Brain pericyte (primary cell): ENCODE measurements around the gene SOX6.
A peak's percentile ranks its signal among the peaks of the same experiment; 100 is the strongest.

Experiments used
- DNase-seq: peaks from one replicate; pipeline ENCODE4 v3.0.0-alpha.2; 2012; ENCODE audit warnings: low read depth, low spot score

The SOX6 gene

GRCh38 chr11:15967166-15967565 is 389.2 kb downstream of the SOX6 start:
- no peak for DNase-seq

DNA sequence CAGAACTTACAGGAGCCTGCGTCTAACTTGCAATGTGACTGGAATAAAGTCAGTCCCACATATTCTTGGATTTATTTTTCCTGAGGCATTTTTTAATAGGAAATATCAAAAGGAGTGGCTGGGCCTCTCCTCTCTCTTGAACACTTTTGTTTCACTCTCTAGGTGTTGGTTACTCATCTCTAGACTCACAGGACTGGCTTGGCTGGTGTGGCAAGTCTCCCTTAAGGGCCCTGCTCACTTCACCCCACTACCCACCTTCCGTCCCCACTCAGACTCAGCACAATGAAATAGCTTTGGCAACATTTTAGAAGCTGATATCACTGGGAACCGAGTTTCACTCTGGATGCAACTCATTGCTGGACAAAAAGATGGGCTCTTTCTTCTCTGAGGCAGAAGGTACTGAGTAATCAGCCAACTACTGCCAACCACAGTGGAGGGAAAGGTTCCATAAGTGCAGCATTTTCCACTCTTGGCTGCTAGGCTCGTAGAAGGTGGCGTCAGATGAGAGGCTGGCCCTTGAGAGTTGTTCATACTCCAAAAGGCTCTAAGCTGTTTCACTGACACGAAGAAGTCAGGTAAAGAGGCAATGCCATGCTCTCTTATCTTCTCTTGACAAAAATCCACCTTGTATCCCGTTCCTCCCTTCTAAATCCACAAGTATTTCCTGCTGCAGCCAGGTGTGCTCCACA is 390.6 kb downstream of the SOX6 start:
- DNase-seq = no peak

- no peak for DNase-seq
Measured at GRCh38 chr11:15963266-15963665, 393.1 kb downstream of the SOX6 start.

DNA sequence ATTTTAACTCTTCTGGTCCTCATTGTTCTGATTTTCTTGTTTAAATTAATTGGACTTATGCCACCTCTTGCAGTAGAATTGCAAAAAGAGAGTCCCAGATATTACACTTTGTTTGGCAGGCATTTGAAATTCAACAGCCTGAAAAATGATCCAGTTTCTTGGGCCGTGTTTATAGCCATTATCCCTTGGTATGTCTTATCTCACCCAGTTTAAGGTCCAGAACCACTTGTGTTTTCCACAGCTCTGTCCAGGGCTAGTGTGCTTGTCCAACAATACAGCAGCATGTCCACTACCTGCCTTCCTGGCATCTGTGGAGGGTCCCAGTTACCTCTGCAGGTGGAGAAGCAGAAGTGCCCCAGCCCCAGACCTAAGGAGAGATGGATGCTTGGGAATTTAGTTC is 397.4 kb downstream of the SOX6 start:
- no peak for DNase-seq

DNA sequence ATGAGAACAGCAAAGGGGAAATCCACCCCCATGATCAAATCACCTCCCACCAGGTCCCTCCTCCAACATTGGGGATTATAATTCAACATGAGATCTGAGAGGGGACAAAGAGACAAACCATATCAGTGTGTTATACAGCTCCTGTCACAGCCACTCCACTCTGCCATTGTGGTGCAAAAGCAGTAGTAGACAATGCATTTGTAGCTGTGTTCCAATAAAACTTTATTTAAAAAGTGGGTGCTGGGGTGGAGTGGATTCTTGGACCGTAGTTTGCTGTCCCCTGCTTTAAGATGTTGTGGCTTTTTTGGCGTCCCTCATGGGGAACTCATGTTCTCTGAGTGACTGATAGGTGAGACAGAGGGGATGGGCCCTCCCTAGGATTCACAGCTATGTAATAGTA is 399.1 kb downstream of the SOX6 start:
- DNase-seq = no peak

DNA sequence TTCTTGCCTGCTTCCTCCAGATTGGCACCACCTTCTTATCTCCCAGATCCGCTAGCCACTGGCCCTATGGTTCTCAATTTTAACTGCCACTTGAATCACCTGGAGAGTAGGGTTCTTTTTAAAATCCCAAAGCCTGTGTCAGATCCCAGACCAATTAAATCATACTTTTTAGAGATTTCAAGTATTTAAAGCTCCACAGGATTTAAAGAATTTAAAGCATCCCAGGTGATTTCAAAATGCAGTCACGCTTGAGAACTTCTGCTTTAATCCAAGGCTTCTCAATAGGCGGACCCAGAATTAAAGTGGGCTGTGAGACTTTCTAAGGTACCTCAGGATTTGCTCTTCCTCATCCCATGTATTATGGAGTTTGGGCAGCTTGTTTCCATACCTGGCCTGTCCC is 400.0 kb downstream of the SOX6 start:
- no peak for DNase-seq

- DNase-seq = no peak
Measured at GRCh38 chr11:15955595-15955994, 400.8 kb downstream of the SOX6 start.

DNA sequence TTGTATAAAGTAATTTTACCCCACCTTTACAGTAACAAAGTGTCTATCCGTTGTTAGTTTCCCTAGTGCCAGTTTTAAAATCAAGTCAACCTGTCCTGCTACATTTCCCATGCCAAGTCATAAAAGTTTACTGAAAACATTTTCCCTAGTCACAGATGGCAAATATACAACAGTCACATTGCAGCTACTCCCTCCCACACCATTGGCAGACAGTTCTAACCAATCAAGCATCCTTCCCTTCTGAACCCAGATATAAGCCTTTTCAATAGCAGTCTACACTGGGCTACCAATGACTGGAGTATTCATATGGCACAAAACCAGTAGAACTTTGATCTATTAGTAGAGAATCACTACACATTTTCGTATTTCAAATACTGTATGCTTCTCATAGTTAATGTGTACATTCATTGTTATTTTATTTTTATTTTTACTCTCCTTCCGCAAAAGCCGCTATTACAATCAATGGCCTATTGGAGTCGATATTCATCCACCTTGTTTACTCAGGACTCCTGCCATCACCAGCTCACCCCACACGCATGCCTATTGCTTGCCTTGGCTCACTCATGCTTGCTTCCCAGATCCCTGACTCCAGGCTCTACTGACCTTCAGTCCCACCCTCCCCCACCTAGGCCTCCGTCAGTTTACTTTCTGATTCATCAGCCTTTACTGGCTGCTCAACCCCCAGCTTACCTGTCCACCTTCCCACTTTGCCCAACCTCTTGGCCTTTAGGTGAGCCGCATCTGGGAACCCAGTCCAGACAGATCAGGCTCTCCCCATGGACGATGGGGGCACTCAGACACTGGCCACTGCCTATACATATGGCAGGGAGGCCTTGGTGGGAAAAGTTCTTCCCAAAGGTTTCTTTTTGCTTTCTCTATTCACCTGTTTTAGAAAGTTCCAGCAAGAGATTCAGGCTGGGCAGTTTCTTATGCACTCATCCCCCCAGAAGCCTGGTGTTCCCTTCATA is 408.4 kb downstream of the SOX6 start:
- no peak for DNase-seq

DNA sequence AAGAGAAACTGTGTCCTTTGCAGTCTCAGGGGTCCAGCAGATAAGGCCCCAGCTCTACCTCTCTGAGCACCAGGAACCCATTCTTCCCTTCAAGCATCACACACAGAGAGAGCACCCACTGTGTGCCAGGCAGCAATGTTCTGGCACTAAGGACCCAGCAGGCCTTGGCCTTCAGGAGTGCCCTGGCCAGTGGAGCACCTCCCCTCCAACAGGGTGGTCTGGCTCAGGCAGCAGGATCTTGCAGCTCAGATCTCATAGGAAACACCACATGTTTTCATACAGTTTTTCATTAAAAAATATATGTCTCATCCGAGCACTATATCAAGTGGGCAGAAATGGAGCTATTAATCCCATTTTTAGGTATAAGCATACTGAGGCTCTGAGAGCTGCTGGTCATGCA is 410.6 kb downstream of the SOX6 start:
- no peak for DNase-seq

- DNase-seq = no peak
Measured at GRCh38 chr11:15944460-15944859, 411.9 kb downstream of the SOX6 start.

DNA sequence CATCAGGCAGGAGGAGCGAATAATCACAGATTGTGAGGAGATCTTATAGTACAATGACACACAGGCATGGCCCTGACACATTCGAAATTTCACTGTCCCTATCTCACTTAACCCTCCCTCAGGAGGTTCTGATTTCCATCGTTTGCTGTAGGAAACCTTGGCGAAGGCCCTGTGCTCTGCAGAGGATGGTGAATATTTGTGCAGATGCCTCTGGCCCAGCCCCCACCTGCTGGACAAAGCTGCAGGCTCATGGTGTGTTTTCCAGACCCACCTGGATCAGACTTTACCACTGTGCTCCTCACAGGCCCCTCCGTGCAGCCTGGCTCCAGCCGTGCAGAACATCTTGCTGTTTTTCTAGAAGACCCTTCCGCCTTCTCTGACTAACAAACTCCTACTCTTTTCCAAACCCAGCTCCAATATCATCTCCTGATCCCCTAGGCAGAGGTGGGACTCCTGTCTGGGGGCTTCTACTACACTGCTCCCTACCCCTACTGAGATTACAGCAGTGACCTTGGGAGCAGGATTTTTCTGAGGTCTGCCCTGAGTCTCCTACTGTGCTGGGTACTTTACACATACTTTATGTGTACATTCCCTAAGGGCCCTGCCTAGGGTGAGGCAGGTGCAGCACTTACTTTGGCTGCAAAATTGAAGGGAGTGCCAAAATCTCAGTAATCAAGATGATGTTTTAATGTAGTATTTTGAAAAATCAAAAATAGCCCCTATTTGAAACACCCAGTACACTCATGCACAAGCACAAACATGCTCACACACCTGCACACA is 412.7 kb downstream of the SOX6 start:
- DNase-seq = no peak

DNA sequence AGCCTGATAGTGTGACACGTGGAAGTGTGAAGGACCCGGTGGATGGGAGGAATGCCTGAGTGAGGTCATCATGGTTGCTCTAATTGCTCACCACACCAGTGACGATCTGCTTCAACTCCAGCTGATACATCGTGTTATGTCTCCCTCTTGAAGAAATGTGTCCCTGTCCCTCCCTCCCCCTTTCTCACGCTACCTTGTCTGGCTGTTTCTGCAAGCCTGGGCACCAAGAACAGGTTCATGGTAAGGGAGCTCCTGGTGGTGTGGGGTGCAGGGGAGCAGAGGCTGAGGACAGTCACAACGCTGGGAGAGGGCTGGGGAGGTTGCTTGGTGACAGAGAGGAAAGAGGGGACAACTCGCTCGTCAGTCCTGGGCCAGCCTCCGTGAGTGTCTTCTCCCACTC is 413.4 kb downstream of the SOX6 start:
- no peak for DNase-seq

DNA sequence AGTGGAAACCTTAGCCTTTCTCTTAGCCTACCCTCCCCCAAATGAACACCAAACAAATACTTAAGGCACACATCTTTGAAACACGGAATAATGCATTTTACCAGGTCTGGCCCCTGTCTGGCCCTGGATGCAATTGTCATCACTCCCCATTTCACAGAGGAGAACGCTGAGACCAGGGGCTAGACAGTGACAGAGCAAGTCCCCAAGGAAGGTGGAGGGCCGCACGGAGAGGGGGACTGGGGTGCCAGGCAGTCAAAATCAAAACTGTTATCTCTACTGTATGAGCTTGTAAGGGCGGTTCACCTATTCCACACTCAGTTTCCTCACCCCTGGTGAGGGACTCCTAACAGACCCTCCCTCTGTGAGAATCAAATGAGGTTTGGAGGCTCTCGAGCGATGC is 414.2 kb downstream of the SOX6 start:
- no peak for DNase-seq

GRCh38 chr11:15941206-15941770 is 415.1 kb downstream of the SOX6 start:
- peak; percentile 45 for DNase-seq

GRCh38 chr11:15940462-15941205 is 415.7 kb downstream of the SOX6 start:
- no peak for DNase-seq

DNA sequence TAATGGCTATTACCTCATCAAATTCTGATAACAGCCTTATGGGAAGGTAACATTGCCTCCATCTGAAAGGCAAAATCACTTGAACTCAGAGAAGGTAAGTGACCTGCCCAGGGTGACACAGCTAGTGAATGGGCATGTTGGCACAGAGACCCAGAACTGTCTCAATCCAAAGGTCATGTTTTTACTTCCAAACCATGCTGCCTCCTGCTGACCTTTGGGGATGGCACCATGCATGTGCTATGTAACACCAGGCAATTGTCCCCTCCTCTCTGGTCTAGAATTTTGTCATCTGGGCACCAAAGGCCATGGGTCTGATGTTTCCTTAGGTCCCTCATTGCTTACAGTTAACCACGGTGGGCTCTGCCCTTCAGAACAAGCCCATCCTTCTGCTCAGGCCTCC is 417.4 kb downstream of the SOX6 start:
- DNase-seq = no peak

GRCh38 chr11:15938121-15938611 is 418.2 kb downstream of the SOX6 start:
- no peak for DNase-seq

- no peak for DNase-seq
Measured at GRCh38 chr11:15937601-15938120, 418.7 kb downstream of the SOX6 start.

- no peak for DNase-seq
Measured at GRCh38 chr11:15936011-15936410, 420.3 kb downstream of the SOX6 start.

GRCh38 chr11:15935373-15935772 is 421.0 kb downstream of the SOX6 start:
- DNase-seq = no peak
